Mucosa of gallbladder (tissue), 1 donor: ENCODE data around the gene ZDHHC24. TPM values are rescaled to one million over a fixed set of nuclear protein-coding genes. Genes with fewer than 3 reads are reported as not detected.
"Not testable (repeated sequence)": the region's sequence is repeated elsewhere in the genome, so short reads cannot be mapped to it uniquely, and the experiment has no call there.

ENCODE experiments used
- DNase-seq: peaks from one replicate; pipeline ENCODE4 v3.0.0-alpha.2; 2020; ENCODE audit warnings: low spot score
- total RNA-seq: library from RNA; stranded (reverse); gene quantifications from one replicate; pipeline ENCODE4 v1.2.1, GENCODE V29; 2021
- donor health status: DM: no; HTN: no; CAD: no.

The ZDHHC24 gene
- total RNA-seq: 24.1 TPM

GRCh38 chr11:66545701-66546367, at the start of gene ZDHHC24:
Gene ZDHHC24 (minus strand): TSS chr11:66546048. CDS start chr11:66546003, 45 bp downstream.
- peak; percentile 97 for DNase-seq

- peak; percentile 68 for DNase-seq
Measured at GRCh38 chr11:66595245-66595904, 49.5 kb upstream of the ZDHHC24 start.

GRCh38 chr11:66593650-66594049, 47.8 kb upstream of the ZDHHC24 start:
- DNase-seq: no peak

GRCh38 chr11:66593303-66593635, 47.4 kb upstream of the ZDHHC24 start:
- DNase-seq: no peak

- DNase-seq: peak; percentile 99
Measured at GRCh38 chr11:66592457-66593302, 46.8 kb upstream of the ZDHHC24 start, which contains the start of the genes CCDC87 and CCS. Gene CCDC87 (minus strand): TSS chr11:66593063. CDS start chr11:66593015, 48 bp downstream. Gene CCS (plus strand): TSS chr11:66593185. CDS start chr11:66593262, 77 bp downstream.

GRCh38 chr11:66591175-66591574, 45.3 kb upstream of the ZDHHC24 start:
- no peak for DNase-seq

GRCh38 chr11:66589996-66590675, 44.3 kb upstream of the ZDHHC24 start:
- DNase-seq: no peak

GRCh38 chr11:66589315-66589714, 43.5 kb upstream of the ZDHHC24 start:
- DNase-seq: not testable (repeated sequence)

- DNase-seq: no peak
Measured at GRCh38 chr11:66586136-66586535, 40.3 kb upstream of the ZDHHC24 start.

GRCh38 chr11:66585447-66585846, 39.6 kb upstream of the ZDHHC24 start:
- DNase-seq: not testable (repeated sequence)

- not testable (repeated sequence) for DNase-seq
Measured at GRCh38 chr11:66582565-66583147, 36.8 kb upstream of the ZDHHC24 start.

GRCh38 chr11:66581261-66581660, 35.4 kb upstream of the ZDHHC24 start:
- no peak for DNase-seq

GRCh38 chr11:66580803-66581202, 35.0 kb upstream of the ZDHHC24 start:
- no peak for DNase-seq

- peak; percentile 76 for DNase-seq
Measured at GRCh38 chr11:66579017-66579606, 33.3 kb upstream of the ZDHHC24 start.

- no peak for DNase-seq
Measured at GRCh38 chr11:66570850-66571180, 25.0 kb upstream of the ZDHHC24 start.

GRCh38 chr11:66570079-66570849, 24.4 kb upstream of the ZDHHC24 start:
- DNase-seq: no peak

GRCh38 chr11:66569076-66569475, 23.2 kb upstream of the ZDHHC24 start:
- no peak for DNase-seq

- DNase-seq: peak; percentile 87
Measured at GRCh38 chr11:66568124-66568916, 22.5 kb upstream of the ZDHHC24 start, which contains the start of gene CTSF. Gene CTSF (minus strand): TSS chr11:66568606. CDS start chr11:66568486, 120 bp downstream.

GRCh38 chr11:66567787-66568123, 21.9 kb upstream of the ZDHHC24 start:
- DNase-seq: no peak

- no peak for DNase-seq
Measured at GRCh38 chr11:66566221-66566620, 20.4 kb upstream of the ZDHHC24 start.
